K562 (cell line): ENCODE measurements around the gene IL26. TPM values are rescaled to one million over a fixed set of nuclear protein-coding genes. Genes with fewer than 3 reads are reported as not detected.

ENCODE experiments used
- ATF7 ChIP-seq: fragments of 450-650 bp; IDR thresholded peaks from 2 replicates; pipeline ENCODE4 v1.7.1; 2014; ENCODE audit warnings: mild to moderate bottlenecking, moderate library complexity
- CHD2 ChIP-seq: IDR thresholded peaks from 2 replicates; pipeline ENCODE4 v1.6.1; 2011; ENCODE audit warnings: low read depth, low read length
- CREBBP ChIP-seq: IDR thresholded peaks from one replicate; pipeline ENCODE4 v1.6.1; 2012; ENCODE audit warnings: low read depth, mild to moderate bottlenecking, control low read depth, inconsistent platforms, low read length
- ELF2 ChIP-seq: fragments of 250-450 bp; sonication (Bioruptor Pico); IDR thresholded peaks from 2 replicates; pipeline ENCODE4 v1.5.0; 2021; ENCODE audit warnings: mild to moderate bottlenecking
- HDGF ChIP-seq: fragments of 450-650 bp; IDR thresholded peaks from 2 replicates; pipeline ENCODE4 v1.6.1; 2016
- KDM1A ChIP-seq, 2 experiments: fragments of 450-650 bp; IDR thresholded peaks; 2 replicates each; pipeline ENCODE4 v1.6.1; 2016; ENCODE audit warnings: mild to moderate bottlenecking in 2 of 2
- MTA3 ChIP-seq: fragments of 450-650 bp; formaldehyde crosslinking; IDR thresholded peaks from 2 replicates; pipeline ENCODE4 v1.6.1; 2017; ENCODE audit warnings: mild to moderate bottlenecking, borderline replicate concordance
- RBM22 ChIP-seq: fragments of 200-400 bp; formaldehyde crosslinking; IDR thresholded peaks from 2 replicates; pipeline ENCODE4 v1.6.1; 2018; ENCODE audit warnings: low read length, low read depth; ENCODE audit not compliant: poor library complexity, severe bottlenecking
- SFPQ ChIP-seq: fragments of 200-400 bp; formaldehyde crosslinking; IDR thresholded peaks from 2 replicates; pipeline ENCODE4 v1.6.1; 2017; ENCODE audit warnings: mild to moderate bottlenecking, low read depth, low read length, moderate library complexity
- SIN3A ChIP-seq, 2 experiments: fragments of 150-350 bp in 1 of 2; IDR thresholded peaks; 2 replicates each; pipeline ENCODE4 v1.6.1; 2011 to 2016; ENCODE audit warnings: borderline replicate concordance in 2 of 2, low read depth in 2 of 2, low read length in 2 of 2, mild to moderate bottlenecking in 2 of 2, moderate library complexity in 2 of 2; ENCODE audit not compliant: control insufficient read depth in 1 of 2
- TBL1XR1 ChIP-seq, 2 experiments: IDR thresholded peaks; 2 replicates each; pipeline ENCODE4 v1.6.1; 2012; ENCODE audit warnings: improper control_type of control experiment in 2 of 2, low read length in 2 of 2, mild to moderate bottlenecking in 1 of 2
- TCF3 ChIP-seq: sonication (generic); formaldehyde crosslinking; IDR thresholded peaks from 2 replicates; pipeline ENCODE4 v1.4.0; 2020; ENCODE audit warnings: mild to moderate bottlenecking, missing genetic modification reagents
- TEAD4 ChIP-seq, 2 experiments: sonication (generic) in 1 of 2; formaldehyde crosslinking in 1 of 2; IDR thresholded peaks; 2 replicates each; pipeline versions ENCODE4 v1.6.1 to v1.8.0; 2012 to 2022; ENCODE audit warnings: borderline replicate concordance in 1 of 2, inconsistent platforms in 1 of 2, low read length in 1 of 2, mild to moderate bottlenecking in 1 of 2, missing genetic modification reagents in 1 of 2
- TSC22D4 ChIP-seq: fragments of 450-650 bp; IDR thresholded peaks from 2 replicates; pipeline ENCODE4 v1.6.1; 2016; ENCODE audit warnings: missing genetic modification characterization, missing biosample characterization, control low read depth
- ZNF253 ChIP-seq: fragments of 250-450 bp; sonication (Bioruptor Pico); conservative IDR thresholded peaks from 2 replicates; pipeline ENCODE4 v1.6.1; 2021; ENCODE audit warnings: mild to moderate bottlenecking
- ZNF407 ChIP-seq: fragments of 450-650 bp; IDR thresholded peaks from 2 replicates; pipeline ENCODE4 v1.6.1; 2016; ENCODE audit warnings: low read depth
- ZNF583 ChIP-seq: fragments of 250-450 bp; sonication (Bioruptor Pico); IDR thresholded peaks from 2 replicates; pipeline ENCODE4 v1.4.0; 2020
- ZNF695 ChIP-seq: fragments of 450-650 bp; formaldehyde crosslinking; IDR thresholded peaks from 2 replicates; pipeline ENCODE4 v1.4.0; 2020; ENCODE audit warnings: mild to moderate bottlenecking, moderate library complexity
- polyA plus RNA-seq, 8 experiments: library from polyadenylated mRNA; depleted of rRNA in 4 of 8; stranded (reverse) in 5 of 8; unstranded in 3 of 8; fragments of >200 nt; fragmentation: Nextera tagmentation in 2 of 8; fragmentation: Illumina TruSeq in 1 of 8; extraction: Ambion mirVana in 2 of 8; extraction: Trizol in 1 of 8; gene quantifications; 2 replicates each; pipeline versions ENCODE4 v1.2.1 to v1.2.3, GENCODE V29; 2011 to 2014; ENCODE audit warnings: inconsistent platforms in 1 of 8, missing spikeins in 1 of 8
- total RNA-seq, 7 experiments: library from RNA; depleted of rRNA in 6 of 7; stranded (reverse); fragments of >200 nt in 6 of 7; fragmentation: Illumina TruSeq in 2 of 7; extraction: Trizol in 2 of 7; gene quantifications; 2 replicates each; pipeline versions ENCODE4 v1.2.1 to v1.2.3, GENCODE V29; 2011 to 2021; ENCODE audit warnings: low replicate concordance in 1 of 7

IL26 gene
- total and polyA plus RNA-seq, 9 of the 15 experiments (the other 6 are each of a cell fraction or from before 2014, with no cell fraction given) = not detected

- TF ChIP-seq ZNF407 (no peak), TBL1XR1 (IDR thresholded peaks at IDR 0.05; ENCODE audit: low read length in 2 of 2) (no peak), RBM22 (no peak), SFPQ (no peak), TSC22D4 (tag) (no peak), ZNF695 (no peak), TEAD4 (IDR thresholded peaks at IDR 0.05; ENCODE audit: low read length) (no peak), TEAD4 (CRISPR knock-in tag; IDR thresholded peaks at IDR 0.05; ENCODE audit: borderline replicate concordance) (no peak), ZNF253 (CRISPR knock-in tag) (no peak), CREBBP (no peak), ELF2 (CRISPR knock-in tag) (no peak), HDGF (no peak), KDM1A (IDR thresholded peaks at IDR 0.05) (no peak), CHD2 (no peak), ATF7 (no peak), SIN3A (IDR thresholded peaks at IDR 0.05; ENCODE audit: borderline replicate concordance in 2 of 2, control insufficient read depth in 1 of 2, low read depth in 2 of 2, low read length in 2 of 2) (no peak), TCF3 (no peak), ZNF583 (no peak), MTA3 (no peak)
These were observed 46.7 kb downstream of the IL26 start (continued) for GRCh38 chr12:68178774-68179439.
